Activated T-cell treated with anti-CD3 and anti-CD28 coated beads, Interleukin-2, amount 50 U/mL, for 72 hours (primary cell): ENCODE measurements around the gene LARGE1. TPM values are rescaled to one million over a fixed set of nuclear protein-coding genes. Genes with fewer than 3 reads are reported as not detected.

ENCODE experiments used
- ATAC-seq, 2 donors: fragments of 150-1000 bp; cut with Tn5 transposase; replicated peaks in 1 of 2; 2 replicates each; pipeline ENCODE4 v1.10.0; 2021; ENCODE audit warnings: moderate library complexity in 2 of 2, mild to moderate bottlenecking in 1 of 2
- DNase-seq, 2 donors: peaks; one replicate each; pipeline ENCODE4 v3.0.0; 2021 to 2022; ENCODE audit warnings: mixed read lengths in 1 of 2
- H3K27ac Mint-ChIP-seq: one replicate; pipeline ENCODE4 v1.8.0; 2022; ENCODE audit warnings: mild to moderate bottlenecking, moderate library complexity, mixed read lengths
- H3K27me3 Mint-ChIP-seq: one replicate; pipeline ENCODE4 v1.8.0; 2022; ENCODE audit warnings: low read depth, mixed read lengths
- H3K36me3 Mint-ChIP-seq, 2 donors: one replicate each; pipeline ENCODE4 v1.8.0; 2022; ENCODE audit warnings: mixed read lengths in 2 of 2, mild to moderate bottlenecking in 1 of 2; ENCODE audit not compliant: insufficient read depth in 2 of 2
- H3K4me1 Mint-ChIP-seq: one replicate; pipeline ENCODE4 v1.8.0; 2022; ENCODE audit warnings: low read depth, mixed read lengths
- H3K4me3 Mint-ChIP-seq, 2 donors: one replicate each; pipeline ENCODE4 v1.8.0; 2022; ENCODE audit warnings: mild to moderate bottlenecking in 2 of 2, mixed read lengths in 2 of 2, moderate library complexity in 2 of 2
- H3K9me3 Mint-ChIP-seq, 2 donors: one replicate each; pipeline ENCODE4 v1.8.0; 2022; ENCODE audit warnings: mixed read lengths in 2 of 2
- total RNA-seq, 2 donors: library from RNA; stranded (reverse); gene quantifications; one replicate each; pipeline ENCODE4 v1.2.3, GENCODE V29; 2022

The LARGE1 gene
- total RNA-seq, 2 donors from 2014 or later, result 0.82 to 3.6 TPM

DNA sequence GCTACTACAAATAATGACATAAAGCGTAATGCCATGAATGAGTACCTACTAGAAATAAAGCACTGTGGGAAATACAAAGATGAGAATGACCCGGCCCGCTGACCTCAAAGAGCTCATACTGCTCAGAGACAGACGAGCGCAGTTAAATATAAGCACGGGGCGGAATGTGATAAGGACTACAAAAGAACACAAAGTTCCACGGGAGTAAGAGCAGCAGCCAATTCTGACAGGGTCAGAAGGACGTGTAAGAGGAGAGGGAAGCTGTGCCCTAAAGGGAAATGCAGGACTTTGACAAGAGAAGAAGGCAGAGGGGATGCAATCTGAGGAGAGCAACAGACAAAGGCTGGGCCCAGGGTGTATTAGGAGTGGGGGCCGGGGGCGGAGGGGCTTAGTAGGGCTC, 314.6 kb downstream of the LARGE1 start:
- ATAC-seq (no peak), DNase-seq (no peak)
- H3K9me3 Mint-ChIP-seq, result peaks cover 4 to 13% of the 10 kb centered on the region in 2 donors
- no peak overlapping the region for H3K4me3 Mint-ChIP-seq
- no peak overlapping the region for H3K27ac Mint-ChIP-seq
- H3K36me3 Mint-ChIP-seq, result peaks cover 0 to 2% of the 10 kb centered on the region in 2 donors
- no peaks in the 10 kb centered on the region for H3K27me3 Mint-ChIP-seq
- no peaks in the 10 kb centered on the region for H3K4me1 Mint-ChIP-seq

DNA sequence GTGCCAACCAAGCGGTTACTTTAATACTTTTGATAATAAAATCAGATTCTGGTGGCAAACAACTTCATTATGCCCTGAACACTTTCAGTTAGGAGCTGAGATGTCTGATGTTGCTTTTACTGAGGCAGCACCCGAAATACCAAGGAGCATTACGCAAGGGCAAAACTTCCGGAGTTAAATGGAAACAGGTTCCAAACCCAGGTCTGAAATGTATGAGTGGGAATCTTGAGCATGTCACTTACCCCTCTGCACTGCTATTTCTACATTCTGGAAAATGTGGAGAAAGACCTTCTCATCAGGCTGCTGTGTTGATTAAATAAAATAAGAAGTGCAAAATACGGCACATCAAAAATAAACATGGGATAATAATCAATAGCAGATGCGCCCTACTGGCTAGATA, 315.1 kb downstream of the LARGE1 start:
- no peak overlapping the region for H3K4me3 Mint-ChIP-seq
- no peak for DNase-seq
- H3K36me3 Mint-ChIP-seq, result peaks cover 0 to 5% of the 10 kb centered on the region in 2 donors
- no peaks in the 10 kb centered on the region for H3K4me1 Mint-ChIP-seq
- H3K27ac Mint-ChIP-seq, result no peak overlapping the region
- no peak for ATAC-seq
- no peaks in the 10 kb centered on the region for H3K27me3 Mint-ChIP-seq
- H3K9me3 Mint-ChIP-seq, result peaks cover 6 to 14% of the 10 kb centered on the region in 2 donors

DNA sequence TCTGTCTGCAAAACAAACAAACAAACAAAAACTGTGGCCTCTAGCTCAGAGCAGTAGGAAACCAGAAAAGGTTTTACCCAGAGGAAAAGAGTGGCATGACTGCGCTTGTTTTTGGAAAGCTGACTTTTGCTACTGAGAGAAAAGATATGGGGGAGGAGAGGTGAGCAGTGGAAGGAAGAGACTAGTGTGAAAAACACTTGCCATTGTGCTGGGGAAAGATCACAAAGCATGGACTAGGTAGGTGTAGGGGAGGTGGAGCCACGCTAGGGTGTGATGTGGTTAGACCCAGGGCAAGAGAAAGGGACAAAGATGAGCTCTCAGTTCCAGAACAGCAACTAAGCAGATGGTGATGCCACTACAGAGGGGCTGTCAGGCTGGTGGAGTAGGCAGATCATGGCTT, 319.2 kb downstream of the LARGE1 start:
- ATAC-seq, result no peak
- peaks cover 2 to 10% of the 10 kb centered on the region in 2 donors for H3K9me3 Mint-ChIP-seq

DNA sequence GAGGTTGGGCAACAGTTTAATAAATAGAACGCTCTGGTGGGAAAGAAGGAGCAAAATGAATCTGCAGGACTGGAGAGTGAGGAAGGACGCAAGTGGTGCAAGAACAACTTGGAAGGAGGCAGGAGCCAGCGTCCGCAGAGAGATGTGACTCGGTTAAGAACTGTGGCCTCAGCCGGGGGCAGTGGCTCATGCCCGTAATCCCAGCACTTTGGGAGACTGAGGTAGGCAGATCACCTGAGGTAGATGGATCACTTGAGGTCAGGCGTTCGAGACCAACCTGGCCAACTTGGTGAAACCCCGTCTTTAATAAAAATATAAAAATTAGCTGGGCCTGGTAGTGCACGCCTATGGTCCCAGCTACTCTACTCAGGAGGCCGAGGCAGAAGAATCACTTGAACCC, 319.7 kb downstream of the LARGE1 start:
- Mint-ChIP-seq H3K36me3 (peaks cover 0 to 5% of the 10 kb centered on the region in 2 donors), H3K27me3 (no peaks in the 10 kb centered on the region), H3K27ac (no peak overlapping the region), H3K4me3 (no peak overlapping the region), H3K4me1 (no peaks in the 10 kb centered on the region), H3K9me3 (peaks cover 2 to 12% of the 10 kb centered on the region in 2 donors)
- DNase-seq (no peak), ATAC-seq (no peak)

More for the DNA sequence above, 319.2 kb downstream of the LARGE1 start:
- Mint-ChIP-seq H3K4me3 (no peak overlapping the region), H3K27me3 (no peaks in the 10 kb centered on the region), H3K36me3 (peaks cover 0 to 5% of the 10 kb centered on the region in 2 donors), H3K27ac (no peak overlapping the region), H3K4me1 (no peaks in the 10 kb centered on the region)
- DNase-seq, result no peak

DNA sequence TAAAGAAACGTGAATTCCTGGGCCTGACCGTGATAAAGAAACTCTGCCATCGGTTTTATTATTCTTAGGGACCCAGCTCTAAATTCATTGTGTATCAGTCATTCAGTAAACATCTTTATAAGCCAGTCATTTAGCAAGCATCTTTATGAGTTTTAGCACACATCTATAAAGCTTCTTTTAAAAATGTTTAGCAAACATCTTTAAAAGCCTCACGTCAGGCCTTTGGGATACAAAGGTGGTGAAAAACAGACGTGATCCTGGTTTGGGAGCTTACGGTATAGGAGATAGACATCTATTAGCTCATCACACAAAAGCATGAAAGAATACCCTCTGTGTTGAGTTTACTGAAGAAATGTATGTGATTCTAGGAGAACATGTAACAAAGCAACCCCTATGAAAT, 320.2 kb downstream of the LARGE1 start:
- ATAC-seq (no peak), DNase-seq (no peak)
- peaks cover 0 to 5% of the 10 kb centered on the region in 2 donors for H3K36me3 Mint-ChIP-seq
- H3K27me3 Mint-ChIP-seq, result no peaks in the 10 kb centered on the region
- peaks cover 2 to 12% of the 10 kb centered on the region in 2 donors for H3K9me3 Mint-ChIP-seq
- no peak overlapping the region for H3K4me3 Mint-ChIP-seq
- H3K4me1 Mint-ChIP-seq, result no peaks in the 10 kb centered on the region
- H3K27ac Mint-ChIP-seq, result no peak overlapping the region

DNA sequence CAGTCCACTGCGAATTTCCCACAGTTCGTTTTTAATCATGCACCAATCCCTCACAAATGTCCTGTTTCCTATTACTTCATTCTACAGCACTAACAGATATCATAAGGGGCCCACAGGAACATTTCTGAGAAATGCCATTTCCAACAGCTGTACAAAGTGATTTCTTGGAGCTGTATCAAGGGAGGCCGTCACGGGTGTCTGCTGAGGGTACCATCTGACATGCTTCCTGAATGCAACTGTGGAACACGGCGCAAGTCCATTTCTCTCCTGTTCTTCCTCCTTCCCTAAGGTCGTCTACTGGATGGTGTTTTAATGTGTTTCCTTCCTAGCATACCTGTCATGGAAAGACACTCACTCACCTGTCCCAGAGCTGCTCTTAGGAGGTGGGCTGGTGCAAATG, 320.7 kb downstream of the LARGE1 start:
- no peak overlapping the region for H3K27ac Mint-ChIP-seq
- DNase-seq, result no peak

DNA sequence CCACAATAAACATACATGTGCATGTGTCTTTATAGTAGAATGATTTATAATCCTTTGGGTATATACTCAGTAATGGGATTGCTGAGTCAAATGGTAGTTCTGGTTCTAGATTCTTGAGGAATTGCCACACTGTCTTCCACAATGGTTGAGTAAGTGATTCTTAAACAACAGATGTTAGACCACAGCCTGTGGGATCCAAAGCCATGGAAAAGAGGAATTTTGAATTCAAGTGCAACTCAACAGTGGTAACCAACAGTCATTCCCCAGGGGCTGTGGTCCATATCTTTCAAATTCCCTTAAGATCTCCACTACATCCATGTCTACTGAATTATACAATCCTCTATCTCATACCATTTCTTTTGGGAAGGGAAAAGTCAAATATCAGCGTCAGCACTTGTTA, 321.5 kb downstream of the LARGE1 start:
- Mint-ChIP-seq H3K9me3 (peaks cover 2 to 9% of the 10 kb centered on the region in 2 donors), H3K27me3 (no peaks in the 10 kb centered on the region), H3K4me1 (no peaks in the 10 kb centered on the region), H3K36me3 (peaks cover 0 to 3% of the 10 kb centered on the region in 2 donors), H3K27ac (no peak overlapping the region), H3K4me3 (no peak overlapping the region)
- ATAC-seq (no peak), DNase-seq (no peak)

More for the DNA sequence above, 320.7 kb downstream of the LARGE1 start:
- H3K36me3 Mint-ChIP-seq, result peaks cover 0 to 5% of the 10 kb centered on the region in 2 donors
- no peaks in the 10 kb centered on the region for H3K27me3 Mint-ChIP-seq
- no peak overlapping the region for H3K4me3 Mint-ChIP-seq
- H3K9me3 Mint-ChIP-seq, result peaks cover 2 to 12% of the 10 kb centered on the region in 2 donors
- no peak for ATAC-seq
- H3K4me1 Mint-ChIP-seq, result no peaks in the 10 kb centered on the region

DNA sequence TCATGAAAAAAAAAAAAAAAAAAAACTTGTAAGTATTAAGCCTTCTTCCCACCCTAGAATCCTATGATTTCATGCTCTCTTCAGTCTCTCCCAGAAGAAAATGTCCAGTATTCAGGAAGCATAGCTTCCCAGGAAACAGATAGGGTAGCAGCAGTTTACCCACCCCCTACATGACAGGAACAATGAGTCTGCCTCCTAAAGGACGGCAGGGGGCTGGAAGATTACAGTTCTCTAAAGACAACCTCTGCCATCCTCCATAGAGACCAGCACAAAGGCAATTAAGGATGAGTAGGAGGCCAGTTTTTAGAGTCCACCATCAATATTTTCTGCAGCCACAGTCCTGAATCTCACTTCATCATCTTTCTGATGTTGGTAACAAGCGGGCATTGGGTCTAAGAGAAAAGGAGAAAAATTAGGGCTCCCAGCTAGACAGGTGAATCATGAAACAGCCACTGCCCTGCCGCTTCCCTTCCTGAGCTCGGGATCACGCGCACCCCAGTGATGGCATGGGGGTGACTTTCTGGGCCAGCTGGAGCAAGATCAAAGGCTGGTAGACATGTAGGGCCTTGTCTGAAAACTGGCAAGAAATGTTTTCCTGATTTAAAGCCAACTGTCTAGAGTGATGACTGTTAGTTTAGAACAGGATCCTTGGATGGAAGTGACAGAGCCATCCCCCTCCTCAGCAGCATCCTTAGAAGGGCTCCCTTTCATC, 322.8 kb downstream of the LARGE1 start:
- ATAC-seq, result no peak
- no peaks in the 10 kb centered on the region for H3K27me3 Mint-ChIP-seq
- peaks cover 0 to 3% of the 10 kb centered on the region in 2 donors for H3K36me3 Mint-ChIP-seq
- no peaks in the 10 kb centered on the region for H3K4me1 Mint-ChIP-seq
- H3K27ac Mint-ChIP-seq, result no peak overlapping the region
- no peak for DNase-seq
- peaks cover 2 to 4% of the 10 kb centered on the region in 2 donors for H3K9me3 Mint-ChIP-seq
- no peak overlapping the region for H3K4me3 Mint-ChIP-seq

DNA sequence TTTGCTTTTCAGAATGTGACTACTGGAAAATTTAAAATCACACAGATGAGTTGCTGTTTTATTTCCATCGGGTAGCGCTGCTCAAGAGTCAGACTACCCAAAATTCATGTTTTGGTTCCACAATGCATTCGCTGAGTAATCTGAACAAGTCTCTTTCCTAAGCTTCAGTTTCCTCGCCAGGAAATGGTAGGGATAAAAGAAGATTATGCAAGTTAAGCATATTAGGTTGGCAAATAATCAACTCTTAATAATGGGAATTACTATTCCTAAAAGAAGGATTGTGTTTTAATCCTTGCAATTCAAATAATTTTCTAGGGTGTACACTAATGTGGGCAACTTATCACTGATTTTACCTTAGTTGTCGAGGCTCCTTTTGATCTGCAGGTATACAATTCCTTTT, 326.5 kb downstream of the LARGE1 start:
- peaks cover 0 to 5% of the 10 kb centered on the region in 2 donors for H3K9me3 Mint-ChIP-seq
- H3K4me1 Mint-ChIP-seq, result no peaks in the 10 kb centered on the region
- no peak for DNase-seq
- no peak for ATAC-seq
- no peak overlapping the region for H3K27ac Mint-ChIP-seq
- H3K4me3 Mint-ChIP-seq, result no peak overlapping the region
- no peaks in the 10 kb centered on the region for H3K36me3 Mint-ChIP-seq
- no peaks in the 10 kb centered on the region for H3K27me3 Mint-ChIP-seq

DNA sequence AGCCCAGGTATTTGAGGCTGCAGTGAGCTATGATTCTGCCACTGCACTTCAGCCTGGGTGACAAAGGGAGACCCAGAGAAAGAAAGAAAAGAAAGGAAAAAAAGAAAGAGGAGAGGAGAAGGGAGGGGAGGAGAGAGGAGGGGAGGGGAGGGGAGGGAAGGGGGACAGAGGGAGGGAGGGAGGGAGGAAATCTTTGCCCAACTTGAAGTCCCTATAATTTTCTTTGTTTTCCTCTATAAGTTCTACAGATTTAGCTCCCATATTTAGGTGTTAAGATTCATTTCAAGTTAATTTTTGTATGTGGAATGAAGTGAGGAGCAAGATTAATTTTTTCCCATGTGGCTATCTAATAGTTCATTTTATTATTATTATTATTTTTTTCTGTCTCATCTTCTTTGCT, 328.3 kb downstream of the LARGE1 start:
- H3K36me3 Mint-ChIP-seq, result no peaks in the 10 kb centered on the region

DNA sequence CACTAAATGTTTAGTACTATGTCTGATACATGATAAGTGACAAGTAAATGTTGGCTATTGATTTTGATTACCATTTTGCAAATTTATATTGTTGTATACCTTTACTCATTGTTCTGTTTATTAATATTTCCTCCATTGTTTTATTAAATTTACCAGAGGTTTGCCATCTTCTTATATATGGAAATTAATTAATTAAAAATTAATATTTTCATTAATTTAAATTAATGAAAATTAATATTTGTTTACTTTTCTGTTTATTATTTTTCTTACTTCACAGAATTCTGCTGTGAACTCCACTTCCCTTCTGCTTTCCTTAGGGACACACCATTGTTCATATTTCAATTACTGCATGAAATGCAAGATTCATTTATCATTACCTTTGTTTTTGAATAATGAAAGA, 331.0 kb downstream of the LARGE1 start:
- Mint-ChIP-seq H3K36me3 (no peaks in the 10 kb centered on the region), H3K9me3 (peaks cover 2 to 3% of the 10 kb centered on the region in 2 donors), H3K27ac (no peak overlapping the region), H3K27me3 (no peaks in the 10 kb centered on the region), H3K4me3 (no peak overlapping the region), H3K4me1 (no peaks in the 10 kb centered on the region)
- DNase-seq (no peak), ATAC-seq (no peak)

More for the DNA sequence above, 328.3 kb downstream of the LARGE1 start:
- no peak overlapping the region for H3K4me3 Mint-ChIP-seq
- no peaks in the 10 kb centered on the region for H3K27me3 Mint-ChIP-seq
- no peaks in the 10 kb centered on the region for H3K4me1 Mint-ChIP-seq
- no peak overlapping the region for H3K27ac Mint-ChIP-seq
- no peak for ATAC-seq
- DNase-seq, result no peak
- peaks cover 0 to 5% of the 10 kb centered on the region in 2 donors for H3K9me3 Mint-ChIP-seq

DNA sequence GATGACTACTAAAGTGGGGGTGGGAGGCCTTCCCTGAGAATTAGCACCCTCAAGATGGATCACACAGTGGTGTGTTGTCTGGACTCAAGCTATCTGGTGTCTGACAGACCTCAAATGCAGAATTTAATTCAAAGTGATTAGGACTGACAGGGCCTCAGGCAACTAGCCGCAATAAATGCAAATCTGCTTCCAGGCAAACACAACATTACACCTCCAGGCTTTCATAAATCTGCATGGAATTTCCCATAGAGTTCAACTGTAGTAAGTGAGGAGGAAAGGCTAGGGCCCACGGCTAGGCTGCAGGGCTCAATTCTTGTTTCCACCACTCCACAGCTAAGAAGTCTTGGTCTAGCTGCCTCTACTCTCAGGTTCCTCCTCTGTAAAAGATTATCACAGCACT, 331.4 kb downstream of the LARGE1 start:
- H3K4me1 Mint-ChIP-seq, result no peaks in the 10 kb centered on the region
- no peaks in the 10 kb centered on the region for H3K27me3 Mint-ChIP-seq
- peaks cover 2 to 3% of the 10 kb centered on the region in 2 donors for H3K9me3 Mint-ChIP-seq
- no peak overlapping the region for H3K4me3 Mint-ChIP-seq
- no peak overlapping the region for H3K27ac Mint-ChIP-seq
- H3K36me3 Mint-ChIP-seq, result no peaks in the 10 kb centered on the region
- ATAC-seq (no peak), DNase-seq (no peak)

DNA sequence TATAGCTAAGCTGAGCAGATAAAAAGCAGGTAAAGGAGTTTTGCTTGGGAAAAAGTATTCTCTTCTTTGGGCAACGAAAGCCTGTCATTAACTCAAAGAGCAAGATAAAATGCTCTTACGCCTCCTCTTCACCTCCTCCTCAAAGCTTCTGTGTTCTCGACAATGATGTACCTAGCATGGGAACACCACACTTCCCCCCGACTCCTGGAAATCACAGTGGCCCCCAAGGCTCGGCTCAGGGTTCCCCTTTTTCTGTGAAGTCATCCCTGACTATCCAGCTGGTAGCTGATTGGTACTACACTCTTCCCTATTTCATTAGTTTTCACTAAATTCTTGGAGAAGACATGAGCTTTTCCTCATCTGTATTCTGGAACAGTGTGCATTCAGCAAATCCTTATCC, 336.1 kb downstream of the LARGE1 start:
- DNase-seq (no peak), ATAC-seq (no peak)
- Mint-ChIP-seq H3K27me3 (no peaks in the 10 kb centered on the region), H3K4me3 (no peak overlapping the region), H3K27ac (no peak overlapping the region), H3K4me1 (no peaks in the 10 kb centered on the region), H3K9me3 (peaks cover 0 to 2% of the 10 kb centered on the region in 2 donors), H3K36me3 (no peaks in the 10 kb centered on the region)
